GM12864 (cell line): ENCODE measurements around the gene NR1I2.

Experiments
- DNase-seq: peaks from one replicate; pipeline ENCODE4 v3.0.0-alpha.2; 2011; ENCODE audit warnings: low read depth
- H3K4me3 ChIP-seq: 2 replicates; pipeline ENCODE4 v1.5.1; 2011; ENCODE audit warnings: mild to moderate bottlenecking, low read depth, low read length, control low read depth
- CTCF ChIP-seq: IDR thresholded peaks from 2 replicates; pipeline ENCODE4 v1.5.1; 2011; ENCODE audit warnings: low read depth, mild to moderate bottlenecking, moderate library complexity, low read length, control low read depth, inconsistent platforms; ENCODE audit errors: missing control alignments

The NR1I2 gene

GRCh38 chr3:119800844-119801243 is 18.9 kb downstream of the NR1I2 start:
- no peak for DNase-seq
- TF ChIP-seq CTCF: no peak
- no peak overlapping the region for H3K4me3 ChIP-seq

- peak; percentile 7 for TF ChIP-seq CTCF
- DNase-seq: no peak
- no peak overlapping the region for H3K4me3 ChIP-seq
These were observed 26.3 kb downstream of the NR1I2 start for GRCh38 chr3:119808244-119808643.

- DNase-seq: no peak
- H3K4me3 ChIP-seq: no peak overlapping the region
- no peak for TF ChIP-seq CTCF
These were observed 26.9 kb downstream of the NR1I2 start for GRCh38 chr3:119808843-119809242.

- no peak for TF ChIP-seq CTCF
- peak overlapping the region; percentile 57 for H3K4me3 ChIP-seq
- peak; percentile 12 for DNase-seq
These were observed 27.5 kb downstream of the NR1I2 start for GRCh38 chr3:119809249-119810017.

- TF ChIP-seq CTCF: peak; percentile 64
- DNase-seq: peak; percentile 51
- H3K4me3 ChIP-seq: peak overlapping the region; percentile 57
These were observed 28.1 kb downstream of the NR1I2 start for GRCh38 chr3:119810018-119810435.

GRCh38 chr3:119812491-119813058 is 30.7 kb downstream of the NR1I2 start:
- no peak overlapping the region for H3K4me3 ChIP-seq
- no peak for DNase-seq
- TF ChIP-seq CTCF: no peak

GRCh38 chr3:119815716-119816115 is 33.8 kb downstream of the NR1I2 start:
- H3K4me3 ChIP-seq: no peak overlapping the region
- DNase-seq: no peak
- no peak for TF ChIP-seq CTCF
